ENCODE data around the gene ABCC11.

Gene ABCC11

DNA sequence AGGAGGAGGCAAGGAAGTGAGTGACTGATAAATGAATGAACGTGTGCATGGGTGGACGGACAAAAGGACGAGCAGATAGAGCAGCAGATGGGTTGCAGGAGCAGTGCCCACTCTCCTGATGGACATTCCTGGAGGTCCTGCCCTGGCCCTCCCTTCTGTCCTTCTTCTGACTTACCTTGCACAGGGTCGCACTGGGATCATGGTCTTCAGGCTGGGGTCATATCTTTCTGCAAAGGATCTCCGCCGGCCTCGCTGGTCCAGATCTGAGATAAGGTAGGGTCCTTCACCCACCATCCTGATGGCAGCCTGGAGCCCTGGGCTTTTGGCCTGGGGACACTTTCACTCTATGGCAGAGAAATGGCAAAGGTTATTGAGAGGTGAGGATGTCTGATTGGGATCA lies 101.2 kb downstream of the ABCC11 start:
- H3K36me3 ChIP-seq (ENCODE audit: insufficient read depth, low read length): no peaks in the 10 kb centered on the region
- no peak overlapping the region for H3K4me2 ChIP-seq (ENCODE audit: insufficient read depth, low read length)
- no peak for TF ChIP-seq EZH2 (IDR thresholded peaks at IDR 0.05; ENCODE audit: borderline replicate concordance, low read depth, low read length, severe bottlenecking)
- TF ChIP-seq, protein P1, sequence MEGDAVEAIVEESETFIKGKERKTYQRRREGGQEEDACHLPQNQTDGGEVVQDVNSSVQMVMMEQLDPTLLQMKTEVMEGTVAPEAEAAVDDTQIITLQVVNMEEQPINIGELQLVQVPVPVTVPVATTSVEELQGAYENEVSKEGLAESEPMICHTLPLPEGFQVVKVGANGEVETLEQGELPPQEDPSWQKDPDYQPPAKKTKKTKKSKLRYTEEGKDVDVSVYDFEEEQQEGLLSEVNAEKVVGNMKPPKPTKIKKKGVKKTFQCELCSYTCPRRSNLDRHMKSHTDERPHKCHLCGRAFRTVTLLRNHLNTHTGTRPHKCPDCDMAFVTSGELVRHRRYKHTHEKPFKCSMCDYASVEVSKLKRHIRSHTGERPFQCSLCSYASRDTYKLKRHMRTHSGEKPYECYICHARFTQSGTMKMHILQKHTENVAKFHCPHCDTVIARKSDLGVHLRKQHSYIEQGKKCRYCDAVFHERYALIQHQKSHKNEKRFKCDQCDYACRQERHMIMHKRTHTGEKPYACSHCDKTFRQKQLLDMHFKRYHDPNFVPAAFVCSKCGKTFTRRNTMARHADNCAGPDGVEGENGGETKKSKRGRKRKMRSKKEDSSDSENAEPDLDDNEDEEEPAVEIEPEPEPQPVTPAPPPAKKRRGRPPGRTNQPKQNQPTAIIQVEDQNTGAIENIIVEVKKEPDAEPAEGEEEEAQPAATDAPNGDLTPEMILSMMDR (IDR thresholded peaks at IDR 0.05; ENCODE audit: borderline replicate concordance, extremely low read depth, low read length, poor library complexity, severe bottlenecking): no peak
- H3K9ac ChIP-seq (ENCODE audit: low read depth, low read length): no peak overlapping the region
- H3K27me3 ChIP-seq (ENCODE audit: insufficient read depth, low read length, poor library complexity): no peaks in the 10 kb centered on the region
- H3K27ac ChIP-seq (ENCODE audit: low read length): no peak overlapping the region
- H3K4me3 ChIP-seq (ENCODE audit: low read depth in 1 of 2, low read length in 2 of 2): no peak overlapping the region
- ATAC-seq (ENCODE audit: insufficient read depth, low read depth) (no peak), DNase-seq (no peak)
- no peak overlapping the region for H2AFZ ChIP-seq (ENCODE audit: low read depth, low read length)
- H3K9me3 ChIP-seq (ENCODE audit: insufficient read depth, low read length, severe bottlenecking): no peaks in the 10 kb centered on the region
- H3K4me1 ChIP-seq (ENCODE audit: insufficient read depth, low read length): no peaks in the 10 kb centered on the region
- no peaks in the 10 kb centered on the region for H4K20me1 ChIP-seq (ENCODE audit: insufficient read depth, low read length)
- H3K79me2 ChIP-seq (ENCODE audit: insufficient read depth, low read length): no peaks in the 10 kb centered on the region

- ATAC-seq (ENCODE audit: insufficient read depth, low read depth) (no peak), DNase-seq (no peak)
- Histone ChIP-seq H3K9ac (ENCODE audit: low read depth, low read length) (no peak overlapping the region), H3K79me2 (ENCODE audit: insufficient read depth, low read length) (no peaks in the 10 kb centered on the region), H3K36me3 (ENCODE audit: insufficient read depth, low read length) (no peaks in the 10 kb centered on the region), H2AFZ (ENCODE audit: low read depth, low read length) (no peak overlapping the region), H3K4me3 (ENCODE audit: low read depth in 1 of 2, low read length in 2 of 2) (no peak overlapping the region), H3K27ac (ENCODE audit: low read length) (no peak overlapping the region), H3K4me2 (ENCODE audit: insufficient read depth, low read length) (no peak overlapping the region), H3K9me3 (ENCODE audit: insufficient read depth, low read length, severe bottlenecking) (no peaks in the 10 kb centered on the region), H3K27me3 (ENCODE audit: insufficient read depth, low read length, poor library complexity) (no peaks in the 10 kb centered on the region), H4K20me1 (ENCODE audit: insufficient read depth, low read length) (no peaks in the 10 kb centered on the region), H3K4me1 (ENCODE audit: insufficient read depth, low read length) (no peaks in the 10 kb centered on the region)
- TF ChIP-seq, protein P1 (IDR thresholded peaks at IDR 0.05; ENCODE audit: borderline replicate concordance, extremely low read depth, low read length, poor library complexity, severe bottlenecking): no peak
- no peak for TF ChIP-seq EZH2 (IDR thresholded peaks at IDR 0.05; ENCODE audit: borderline replicate concordance, low read depth, low read length, severe bottlenecking)
These were observed 103.4 kb downstream of the ABCC11 start for GRCh38 chr16:48143812-48144368.

- Histone ChIP-seq H3K9ac (ENCODE audit: low read depth, low read length) (no peak overlapping the region), H3K27me3 (ENCODE audit: insufficient read depth, low read length, poor library complexity) (no peaks in the 10 kb centered on the region), H3K36me3 (ENCODE audit: insufficient read depth, low read length) (no peaks in the 10 kb centered on the region), H3K4me1 (ENCODE audit: insufficient read depth, low read length) (no peaks in the 10 kb centered on the region), H3K4me3 (ENCODE audit: low read depth in 1 of 2, low read length in 2 of 2) (no peak overlapping the region), H3K79me2 (ENCODE audit: insufficient read depth, low read length) (no peaks in the 10 kb centered on the region), H3K27ac (ENCODE audit: low read length) (no peak overlapping the region), H3K9me3 (ENCODE audit: insufficient read depth, low read length, severe bottlenecking) (no peaks in the 10 kb centered on the region), H4K20me1 (ENCODE audit: insufficient read depth, low read length) (no peaks in the 10 kb centered on the region), H2AFZ (ENCODE audit: low read depth, low read length) (no peak overlapping the region), H3K4me2 (ENCODE audit: insufficient read depth, low read length) (no peak overlapping the region)
- DNase-seq: no peak
- no peak for TF ChIP-seq EZH2 (IDR thresholded peaks at IDR 0.05; ENCODE audit: borderline replicate concordance, low read depth, low read length, severe bottlenecking)
- TF ChIP-seq, protein P1 (IDR thresholded peaks at IDR 0.05; ENCODE audit: borderline replicate concordance, extremely low read depth, low read length, poor library complexity, severe bottlenecking): no peak
- ATAC-seq (ENCODE audit: insufficient read depth, low read depth): no peak
These were observed 106.5 kb downstream of the ABCC11 start for GRCh38 chr16:48140821-48141220.

GRCh38 chr16:48139517-48139916 lies 107.8 kb downstream of the ABCC11 start:
- Histone ChIP-seq H4K20me1 (ENCODE audit: insufficient read depth, low read length) (no peaks in the 10 kb centered on the region), H3K27ac (ENCODE audit: low read length) (no peak overlapping the region), H3K9ac (ENCODE audit: low read depth, low read length) (no peak overlapping the region), H3K27me3 (ENCODE audit: insufficient read depth, low read length, poor library complexity) (no peaks in the 10 kb centered on the region), H3K4me2 (ENCODE audit: insufficient read depth, low read length) (no peak overlapping the region), H3K4me1 (ENCODE audit: insufficient read depth, low read length) (no peaks in the 10 kb centered on the region), H3K36me3 (ENCODE audit: insufficient read depth, low read length) (no peaks in the 10 kb centered on the region), H3K9me3 (ENCODE audit: insufficient read depth, low read length, severe bottlenecking) (no peaks in the 10 kb centered on the region), H3K79me2 (ENCODE audit: insufficient read depth, low read length) (no peaks in the 10 kb centered on the region), H3K4me3 (ENCODE audit: low read depth in 1 of 2, low read length in 2 of 2) (no peak overlapping the region), H2AFZ (ENCODE audit: low read depth, low read length) (no peak overlapping the region)
- DNase-seq: no peak
- no peak for ATAC-seq (ENCODE audit: insufficient read depth, low read depth)
- TF ChIP-seq, protein P1 (IDR thresholded peaks at IDR 0.05; ENCODE audit: borderline replicate concordance, extremely low read depth, low read length, poor library complexity, severe bottlenecking): no peak
- TF ChIP-seq EZH2 (IDR thresholded peaks at IDR 0.05; ENCODE audit: borderline replicate concordance, low read depth, low read length, severe bottlenecking): no peak
